ENCODE data around the gene ALDH4A1.

DNA sequence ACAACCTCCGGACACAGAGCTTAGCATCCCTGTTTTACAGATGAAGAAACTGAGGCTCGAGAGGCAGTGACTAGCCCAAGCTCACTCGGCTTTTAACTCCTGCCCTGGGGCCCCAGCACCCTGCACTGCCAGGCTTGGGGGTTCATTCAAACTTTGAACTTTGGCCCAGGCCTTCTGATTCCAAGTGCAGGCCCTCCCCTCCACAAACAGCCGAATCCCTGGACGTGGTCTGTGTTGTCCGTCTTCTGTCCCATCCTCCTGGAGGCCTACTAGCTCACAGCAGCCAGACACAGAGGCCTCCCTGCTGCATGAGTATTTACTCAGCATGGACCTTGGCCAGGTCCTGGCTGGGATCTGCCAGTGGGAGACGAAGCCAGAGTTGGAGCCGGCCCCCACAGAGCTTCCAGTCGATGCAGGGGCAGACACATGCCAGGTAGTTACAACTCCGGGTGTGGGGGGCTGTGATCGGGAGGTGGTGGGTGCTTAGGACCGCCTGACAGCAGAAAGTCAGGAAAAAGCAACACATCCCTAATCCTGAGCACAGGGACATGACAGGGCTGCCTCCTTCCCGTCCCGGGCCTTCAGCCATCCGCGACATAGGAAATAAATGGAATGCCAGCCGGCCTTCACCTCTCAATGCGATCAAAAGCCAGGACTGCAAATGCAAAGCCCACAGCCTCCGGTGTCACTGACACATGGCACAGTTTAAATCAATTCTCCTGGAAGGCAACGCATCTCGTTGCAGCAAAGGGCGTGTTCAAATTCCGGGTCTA, 46.7 kb upstream of the ALDH4A1 start:
- TF ChIP-seq, protein P1, sequence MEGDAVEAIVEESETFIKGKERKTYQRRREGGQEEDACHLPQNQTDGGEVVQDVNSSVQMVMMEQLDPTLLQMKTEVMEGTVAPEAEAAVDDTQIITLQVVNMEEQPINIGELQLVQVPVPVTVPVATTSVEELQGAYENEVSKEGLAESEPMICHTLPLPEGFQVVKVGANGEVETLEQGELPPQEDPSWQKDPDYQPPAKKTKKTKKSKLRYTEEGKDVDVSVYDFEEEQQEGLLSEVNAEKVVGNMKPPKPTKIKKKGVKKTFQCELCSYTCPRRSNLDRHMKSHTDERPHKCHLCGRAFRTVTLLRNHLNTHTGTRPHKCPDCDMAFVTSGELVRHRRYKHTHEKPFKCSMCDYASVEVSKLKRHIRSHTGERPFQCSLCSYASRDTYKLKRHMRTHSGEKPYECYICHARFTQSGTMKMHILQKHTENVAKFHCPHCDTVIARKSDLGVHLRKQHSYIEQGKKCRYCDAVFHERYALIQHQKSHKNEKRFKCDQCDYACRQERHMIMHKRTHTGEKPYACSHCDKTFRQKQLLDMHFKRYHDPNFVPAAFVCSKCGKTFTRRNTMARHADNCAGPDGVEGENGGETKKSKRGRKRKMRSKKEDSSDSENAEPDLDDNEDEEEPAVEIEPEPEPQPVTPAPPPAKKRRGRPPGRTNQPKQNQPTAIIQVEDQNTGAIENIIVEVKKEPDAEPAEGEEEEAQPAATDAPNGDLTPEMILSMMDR (IDR thresholded peaks at IDR 0.05; ENCODE audit: low read length) = no peak
- TF ChIP-seq EZH2 (optimal IDR thresholded peaks at IDR 0.05; ENCODE audit: low read depth, low read length) = no peak
